ENCODE results near the gene PARP8.

The PARP8 gene

GRCh38 chr5:50875002-50875344 lies 208.5 kb downstream of the PARP8 start:
- no peak for DNase-seq (ENCODE audit: low read depth)
- TF ChIP-seq, protein P1, sequence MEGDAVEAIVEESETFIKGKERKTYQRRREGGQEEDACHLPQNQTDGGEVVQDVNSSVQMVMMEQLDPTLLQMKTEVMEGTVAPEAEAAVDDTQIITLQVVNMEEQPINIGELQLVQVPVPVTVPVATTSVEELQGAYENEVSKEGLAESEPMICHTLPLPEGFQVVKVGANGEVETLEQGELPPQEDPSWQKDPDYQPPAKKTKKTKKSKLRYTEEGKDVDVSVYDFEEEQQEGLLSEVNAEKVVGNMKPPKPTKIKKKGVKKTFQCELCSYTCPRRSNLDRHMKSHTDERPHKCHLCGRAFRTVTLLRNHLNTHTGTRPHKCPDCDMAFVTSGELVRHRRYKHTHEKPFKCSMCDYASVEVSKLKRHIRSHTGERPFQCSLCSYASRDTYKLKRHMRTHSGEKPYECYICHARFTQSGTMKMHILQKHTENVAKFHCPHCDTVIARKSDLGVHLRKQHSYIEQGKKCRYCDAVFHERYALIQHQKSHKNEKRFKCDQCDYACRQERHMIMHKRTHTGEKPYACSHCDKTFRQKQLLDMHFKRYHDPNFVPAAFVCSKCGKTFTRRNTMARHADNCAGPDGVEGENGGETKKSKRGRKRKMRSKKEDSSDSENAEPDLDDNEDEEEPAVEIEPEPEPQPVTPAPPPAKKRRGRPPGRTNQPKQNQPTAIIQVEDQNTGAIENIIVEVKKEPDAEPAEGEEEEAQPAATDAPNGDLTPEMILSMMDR (IDR thresholded peaks at IDR 0.05; ENCODE audit: control insufficient read depth, extremely low read depth, insufficient read depth) = no peak
- no peak overlapping the region for H3K4me3 ChIP-seq (ENCODE audit: low read depth, low read length)

DNA sequence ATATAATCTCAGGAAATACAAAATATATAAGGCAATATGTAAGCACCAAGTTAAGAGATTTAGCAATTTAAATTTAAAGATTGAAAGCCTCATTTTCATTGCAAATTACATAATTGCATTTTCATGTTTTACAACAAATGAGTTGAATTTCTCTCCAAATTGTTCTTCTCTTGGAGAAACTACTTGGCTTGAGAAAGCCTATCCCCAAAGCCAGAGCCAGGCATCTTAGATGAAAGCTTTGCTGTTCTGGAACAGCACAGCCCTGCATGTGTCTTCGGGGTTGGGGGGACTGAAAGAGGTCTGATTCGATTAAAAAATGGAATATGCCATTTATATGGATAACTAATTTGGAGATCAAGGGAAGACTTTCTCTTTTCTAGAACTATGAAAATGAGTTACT lies 212.0 kb downstream of the PARP8 start:
- TF ChIP-seq, protein P1 (IDR thresholded peaks at IDR 0.05; ENCODE audit: control insufficient read depth, extremely low read depth, insufficient read depth) = no peak
- H3K4me3 ChIP-seq (ENCODE audit: low read depth, low read length) = no peak overlapping the region
- DNase-seq (ENCODE audit: low read depth) = no peak

- no peak for DNase-seq (ENCODE audit: low read depth)
- TF ChIP-seq, protein P1 (IDR thresholded peaks at IDR 0.05; ENCODE audit: control insufficient read depth, extremely low read depth, insufficient read depth) = no peak
- H3K4me3 ChIP-seq (ENCODE audit: low read depth, low read length) = no peak overlapping the region
Measured at GRCh38 chr5:50881407-50881806, 215.0 kb downstream of the PARP8 start.

DNA sequence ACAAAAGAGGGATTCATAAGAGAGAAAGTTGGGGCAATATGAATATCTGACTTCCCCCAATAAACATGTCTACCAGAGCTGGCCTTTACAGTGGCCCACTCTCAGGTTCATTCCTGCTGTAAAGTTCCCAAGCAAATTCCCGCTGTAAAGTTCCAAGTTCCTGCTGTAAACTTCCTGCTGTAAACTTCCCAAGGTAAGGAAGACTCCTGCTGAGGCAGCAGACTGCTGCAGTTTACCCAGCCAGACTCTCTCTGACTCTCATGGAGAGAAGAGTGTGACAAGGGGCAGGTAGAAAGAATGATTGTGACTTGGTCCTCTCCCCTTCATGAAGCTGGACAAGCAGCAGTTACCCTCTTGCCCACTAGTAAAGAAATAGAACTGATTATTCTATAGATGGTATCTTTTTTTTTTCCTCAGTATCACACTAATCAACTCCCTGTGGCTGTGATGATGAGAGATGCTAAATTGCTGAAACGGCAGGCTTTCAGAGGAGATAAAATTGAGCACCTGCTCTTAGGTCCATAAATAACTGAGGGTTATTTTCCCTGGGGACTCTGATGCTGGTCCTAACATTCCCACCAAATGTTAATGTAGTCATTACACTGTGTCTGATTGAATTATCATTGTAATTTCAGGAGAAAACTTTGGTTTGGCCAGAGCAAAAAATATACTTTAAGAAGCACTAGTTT lies 220.4 kb downstream of the PARP8 start:
- H3K4me3 ChIP-seq (ENCODE audit: low read depth, low read length) = no peak overlapping the region
- DNase-seq (ENCODE audit: low read depth) = no peak
- TF ChIP-seq, protein P1 (IDR thresholded peaks at IDR 0.05; ENCODE audit: control insufficient read depth, extremely low read depth, insufficient read depth) = no peak

DNA sequence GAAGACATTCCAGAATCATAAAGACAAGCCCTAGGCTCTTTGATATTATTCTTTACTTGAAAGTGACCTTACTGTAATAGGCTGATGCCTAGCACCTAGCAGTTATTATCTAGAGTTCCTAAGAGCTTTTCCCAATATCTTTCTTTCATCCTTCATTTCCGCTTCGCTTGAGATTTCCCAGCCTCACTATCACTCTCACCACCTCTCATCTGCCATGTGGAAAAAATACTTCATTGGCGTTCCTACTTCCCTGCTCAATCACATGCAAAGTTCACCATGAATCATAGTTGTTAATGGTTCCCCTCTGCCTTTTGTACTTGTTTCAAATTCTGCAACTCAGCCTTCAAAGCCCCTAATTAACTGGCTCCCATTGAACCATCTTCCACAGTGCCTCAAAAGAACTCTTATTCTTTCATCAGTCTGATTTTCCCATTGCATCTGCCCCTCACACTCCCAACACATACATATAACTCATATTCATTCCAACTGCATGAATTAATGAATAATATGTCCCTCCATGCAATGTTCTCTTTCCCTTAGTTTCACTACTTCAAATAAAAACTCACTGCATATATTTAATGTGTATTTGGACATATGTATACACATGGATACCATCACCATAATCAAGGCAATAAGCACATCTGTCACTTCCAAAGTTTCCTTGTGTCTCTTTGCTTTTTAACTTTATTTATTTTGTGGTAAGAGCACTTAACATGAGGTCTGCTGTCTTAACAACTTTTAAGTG lies 221.6 kb downstream of the PARP8 start:
- DNase-seq (ENCODE audit: low read depth) = no peak
- H3K4me3 ChIP-seq (ENCODE audit: low read depth, low read length) = no peak overlapping the region
- TF ChIP-seq, protein P1 (IDR thresholded peaks at IDR 0.05; ENCODE audit: control insufficient read depth, extremely low read depth, insufficient read depth) = no peak

GRCh38 chr5:50888751-50889150 lies 222.3 kb downstream of the PARP8 start:
- no peak for DNase-seq (ENCODE audit: low read depth)
- H3K4me3 ChIP-seq (ENCODE audit: low read depth, low read length) = no peak overlapping the region
- TF ChIP-seq, protein P1 (IDR thresholded peaks at IDR 0.05; ENCODE audit: control insufficient read depth, extremely low read depth, insufficient read depth) = no peak

Measured in LNCaP clone FGC (cell line).